Peyer's patch (tissue), 4 donors: ENCODE data around the gene RARB. TPM values are rescaled to one million over a fixed set of nuclear protein-coding genes. Genes with fewer than 3 reads are reported as not detected.

Experiments
- DNase-seq, 3 donors: peaks; one replicate each; pipeline ENCODE4 v3.0.0-alpha.2; 2017 to 2019
- H3K27ac ChIP-seq, 4 donors: fragments of 200-600 bp; sonication (generic); one replicate each; pipeline ENCODE4 v1.5.1; 2016 to 2019
- H3K27me3 ChIP-seq, 2 donors: fragments of 200-600 bp; sonication (generic); one replicate each; pipeline ENCODE4 v1.5.1; 2019
- H3K36me3 ChIP-seq, 3 donors: fragments of 200-600 bp; sonication (generic); one replicate each; pipeline ENCODE4 v1.5.1; 2016 to 2019
- H3K4me1 ChIP-seq, 4 donors: fragments of 200-600 bp; sonication (generic); one replicate each; pipeline ENCODE4 v1.5.1; 2016 to 2019
- H3K4me3 ChIP-seq, 4 donors: fragments of 200-600 bp; sonication (generic); 1 replicate in 3 of 4; 2 replicates in 1 of 4; pipeline ENCODE4 v1.5.1; 2016 to 2019; ENCODE audit warnings: mild to moderate bottlenecking in 1 of 4
- H3K9me3 ChIP-seq, 4 donors: fragments of 200-600 bp; sonication (generic); one replicate each; pipeline ENCODE4 v1.5.1; 2016 to 2019; ENCODE audit warnings: mild to moderate bottlenecking in 1 of 4
- POLR2A ChIP-seq, 2 donors: fragments of 450-650 bp; IDR thresholded peaks; one replicate each; pipeline ENCODE4 v1.5.1; 2017; ENCODE audit warnings: antibody characterized with exemption in 2 of 2, mild to moderate bottlenecking in 2 of 2, moderate library complexity in 2 of 2
- total RNA-seq, 4 donors: library from RNA; depleted of rRNA; stranded (reverse); fragments of >200 nt; gene quantifications; one replicate each; pipeline ENCODE4 v1.1.0, GENCODE V29; 2016
- TF ChIP-seq, protein P1 (sequence below), 6 experiments: fragments of 450-650 bp in 4 of 6; fragments of 200-600 bp in 2 of 6; sonication (generic) in 1 of 6; IDR thresholded peaks; one replicate each; pipeline ENCODE4 v1.5.1; 2017 to 2019; ENCODE audit warnings: antibody characterized with exemption in 6 of 6, mild to moderate bottlenecking in 3 of 6, moderate library complexity in 1 of 6

RARB gene
- total RNA-seq, 4 donors from 2014 or later = 0.53 to 4.1 (median 2.9) TPM

DNA sequence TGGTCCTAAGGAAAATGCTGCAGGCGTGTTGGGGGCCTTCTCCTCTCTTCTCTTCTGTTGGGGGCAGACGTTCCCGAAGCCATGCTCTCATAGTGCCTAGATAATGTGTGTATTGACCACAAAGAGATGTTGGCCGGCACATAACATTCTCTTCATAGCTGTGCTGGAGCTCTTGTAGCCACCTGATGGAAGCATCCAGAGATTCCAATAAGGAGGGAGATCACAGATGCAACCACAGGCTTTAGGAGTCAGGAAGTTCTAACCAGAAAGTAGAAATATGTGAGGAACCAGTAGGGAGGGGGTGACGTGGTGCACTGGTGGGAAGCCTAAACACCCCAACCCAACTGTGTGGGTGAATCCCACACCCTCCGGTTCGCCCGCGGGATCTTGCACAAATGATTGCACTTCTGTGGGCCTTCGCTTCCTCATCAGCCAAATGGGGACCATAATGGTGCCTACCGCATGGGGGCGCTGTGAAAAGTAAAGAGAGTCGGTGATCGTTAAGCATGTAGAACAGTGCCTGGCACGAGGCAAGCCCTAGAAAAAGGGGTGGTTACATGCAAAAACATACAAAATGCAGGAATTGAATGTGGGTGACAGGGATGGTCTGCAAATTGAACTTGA lies 148.9 kb downstream of the RARB start:
- no peaks in the 10 kb centered on the region for H3K9me3 ChIP-seq
- H3K36me3 ChIP-seq = peaks cover 0 to 3% (median 0%) of the 10 kb centered on the region in 3 donors
- TF ChIP-seq POLR2A (IDR thresholded peaks at IDR 0.05) = no peak
- TF ChIP-seq, protein P1, sequence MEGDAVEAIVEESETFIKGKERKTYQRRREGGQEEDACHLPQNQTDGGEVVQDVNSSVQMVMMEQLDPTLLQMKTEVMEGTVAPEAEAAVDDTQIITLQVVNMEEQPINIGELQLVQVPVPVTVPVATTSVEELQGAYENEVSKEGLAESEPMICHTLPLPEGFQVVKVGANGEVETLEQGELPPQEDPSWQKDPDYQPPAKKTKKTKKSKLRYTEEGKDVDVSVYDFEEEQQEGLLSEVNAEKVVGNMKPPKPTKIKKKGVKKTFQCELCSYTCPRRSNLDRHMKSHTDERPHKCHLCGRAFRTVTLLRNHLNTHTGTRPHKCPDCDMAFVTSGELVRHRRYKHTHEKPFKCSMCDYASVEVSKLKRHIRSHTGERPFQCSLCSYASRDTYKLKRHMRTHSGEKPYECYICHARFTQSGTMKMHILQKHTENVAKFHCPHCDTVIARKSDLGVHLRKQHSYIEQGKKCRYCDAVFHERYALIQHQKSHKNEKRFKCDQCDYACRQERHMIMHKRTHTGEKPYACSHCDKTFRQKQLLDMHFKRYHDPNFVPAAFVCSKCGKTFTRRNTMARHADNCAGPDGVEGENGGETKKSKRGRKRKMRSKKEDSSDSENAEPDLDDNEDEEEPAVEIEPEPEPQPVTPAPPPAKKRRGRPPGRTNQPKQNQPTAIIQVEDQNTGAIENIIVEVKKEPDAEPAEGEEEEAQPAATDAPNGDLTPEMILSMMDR (IDR thresholded peaks at IDR 0.05) = no peak

DNA sequence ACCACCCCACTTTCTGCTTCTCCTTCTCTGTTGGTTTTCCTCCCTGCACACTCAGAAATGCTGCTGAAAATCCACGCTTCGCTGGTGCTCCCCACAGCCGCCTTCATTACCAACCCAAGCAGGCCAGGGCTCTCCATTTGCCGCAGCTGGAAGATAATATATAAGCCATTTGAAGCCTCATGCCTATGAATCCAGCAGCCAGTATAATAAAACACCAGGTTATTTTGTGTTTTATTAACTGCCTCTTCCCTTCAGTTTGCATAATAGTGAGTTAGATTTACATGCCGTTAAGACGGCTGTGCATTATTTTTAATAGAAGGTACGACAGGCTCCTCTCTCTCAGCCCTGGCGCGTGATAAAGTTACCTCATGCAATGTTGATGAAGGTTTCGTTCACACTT lies 150.0 kb downstream of the RARB start:
- TF ChIP-seq, protein P1 (IDR thresholded peaks at IDR 0.05) = no peak
- TF ChIP-seq POLR2A (IDR thresholded peaks at IDR 0.05) = no peak
- Histone ChIP-seq H3K4me3 (no peak overlapping the region), H3K9me3 (no peaks in the 10 kb centered on the region), H3K4me1 (peaks cover 0 to 5% (median 0%) of the 10 kb centered on the region in 4 donors), H3K27me3 (no peaks in the 10 kb centered on the region), H3K27ac (no peak overlapping the region), H3K36me3 (peaks cover 0 to 3% (median 0%) of the 10 kb centered on the region in 3 donors)
- no peak for DNase-seq

More for the DNA sequence above, 148.9 kb downstream of the RARB start:
- no peak for DNase-seq
- no peak overlapping the region for H3K27ac ChIP-seq
- peaks cover 0 to 6% (median 0%) of the 10 kb centered on the region in 4 donors for H3K4me1 ChIP-seq
- H3K4me3 ChIP-seq = no peak overlapping the region
- no peaks in the 10 kb centered on the region for H3K27me3 ChIP-seq

GRCh38 chr3:25580534-25580933 lies 152.5 kb downstream of the RARB start:
- H3K36me3 ChIP-seq = peaks cover 0 to 3% (median 0%) of the 10 kb centered on the region in 3 donors
- no peak for DNase-seq

DNA sequence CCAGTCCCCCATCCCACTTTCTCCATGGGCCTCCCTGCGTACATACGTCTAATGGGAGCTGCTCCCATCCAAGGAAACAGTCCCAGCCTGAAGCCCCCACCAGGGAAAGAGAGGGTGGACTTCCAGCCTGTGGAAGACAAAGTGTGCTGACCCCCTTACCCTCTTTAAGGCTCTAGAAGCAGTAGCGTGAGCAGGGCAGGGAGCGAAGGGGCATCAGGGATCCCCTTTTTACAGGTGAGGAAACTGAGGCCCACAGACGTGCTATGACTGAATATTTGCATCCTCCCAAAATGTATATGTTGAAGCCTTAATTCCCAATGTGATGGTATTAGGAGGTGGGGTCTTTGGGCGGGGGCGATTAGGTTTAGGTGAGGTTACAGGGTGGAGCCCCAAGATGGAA lies 153.3 kb downstream of the RARB start:
- Histone ChIP-seq H3K27me3 (no peaks in the 10 kb centered on the region), H3K9me3 (no peaks in the 10 kb centered on the region), H3K4me3 (no peak overlapping the region), H3K27ac (no peak overlapping the region), H3K36me3 (peaks cover 0 to 3% (median 0%) of the 10 kb centered on the region in 3 donors), H3K4me1 (no peaks in the 10 kb centered on the region)
- TF ChIP-seq, protein P1 (IDR thresholded peaks at IDR 0.05) = no peak
- no peak for TF ChIP-seq POLR2A (IDR thresholded peaks at IDR 0.05)
- DNase-seq = no peak

More at GRCh38 chr3:25580534-25580933, 152.5 kb downstream of the RARB start:
- no peak for TF ChIP-seq POLR2A (IDR thresholded peaks at IDR 0.05)
- Histone ChIP-seq H3K9me3 (no peaks in the 10 kb centered on the region), H3K27me3 (no peaks in the 10 kb centered on the region), H3K4me1 (no peaks in the 10 kb centered on the region), H3K4me3 (no peak overlapping the region), H3K27ac (no peak overlapping the region)

- DNase-seq = no peak
- Histone ChIP-seq H3K27me3 (no peaks in the 10 kb centered on the region), H3K4me1 (no peaks in the 10 kb centered on the region), H3K36me3 (peaks cover 0 to 3% (median 0%) of the 10 kb centered on the region in 3 donors), H3K4me3 (no peak overlapping the region), H3K27ac (no peak overlapping the region), H3K9me3 (no peaks in the 10 kb centered on the region)
- TF ChIP-seq, protein P1 (IDR thresholded peaks at IDR 0.05) = no peak
- TF ChIP-seq POLR2A (IDR thresholded peaks at IDR 0.05) = no peak
Measured at GRCh38 chr3:25581823-25582222, 153.8 kb downstream of the RARB start.

DNA sequence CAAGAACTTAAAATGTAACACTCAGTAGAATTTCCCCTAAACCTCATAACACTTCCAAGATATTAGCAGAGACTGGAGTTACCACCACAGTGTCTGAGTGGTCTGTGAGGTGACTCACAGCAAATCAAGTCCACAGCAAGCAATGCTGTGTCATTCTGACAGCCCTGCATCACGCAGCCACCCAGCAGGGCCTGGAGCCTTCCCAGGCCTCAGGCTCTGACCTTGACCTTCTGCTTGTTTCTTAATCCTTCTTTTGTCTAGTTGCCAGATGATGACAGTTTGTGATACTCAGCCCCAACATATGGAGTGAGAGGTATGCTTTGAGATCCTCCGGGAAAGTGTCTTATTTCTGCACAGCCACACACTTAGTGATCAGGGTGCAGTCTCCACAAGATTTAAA lies 154.2 kb downstream of the RARB start:
- no peak for TF ChIP-seq POLR2A (IDR thresholded peaks at IDR 0.05)
- TF ChIP-seq, protein P1 (IDR thresholded peaks at IDR 0.05) = no peak
- no peak overlapping the region for H3K4me3 ChIP-seq
- no peaks in the 10 kb centered on the region for H3K4me1 ChIP-seq
- H3K9me3 ChIP-seq = no peaks in the 10 kb centered on the region
- no peak overlapping the region for H3K27ac ChIP-seq
- DNase-seq = no peak
- peaks cover 0 to 3% (median 0%) of the 10 kb centered on the region in 3 donors for H3K36me3 ChIP-seq
- no peaks in the 10 kb centered on the region for H3K27me3 ChIP-seq
